PC-9 (cell line): ENCODE measurements around the gene C16orf90. TPM values are rescaled to one million over a fixed set of nuclear protein-coding genes. Genes with fewer than 3 reads are reported as not detected.

ENCODE experiments used
- BruUV-seq: library from RNA; stranded (reverse); fragments of 400-500 nt; replicated peaks from 2 replicates; lab custom pipeline; 2021; lab: Mats Ljungman, UMichigan
- CTCF ChIA-PET: fragments of 300-600 bp; sonication (Branson Sonifier 250); formaldehyde crosslinking; loops from one replicate; lab custom pipeline; 2022; ENCODE audit warnings: antibody characterized with exemption; lab: Charles Lee
- POLR2A ChIA-PET: fragments of 300-600 bp; sonication (Branson Sonifier 250); formaldehyde crosslinking; loops from one replicate; lab custom pipeline; 2022; ENCODE audit warnings: antibody characterized with exemption; ENCODE audit not compliant: unreplicated experiment; lab: Charles Lee
- DNase-seq, 2 experiments: peaks; one replicate each; pipeline versions ENCODE4 v3.0.0 to v3.0.0-alpha.2; 2015 to 2022; ENCODE audit warnings: mixed read lengths in 1 of 2
- H2AFZ ChIP-seq: fragments of 200-600 bp; sonication (generic); 2 replicates; pipeline ENCODE4 v1.8.1; 2017; ENCODE audit warnings: antibody characterized with exemption
- H3F3A ChIP-seq: fragments of 200-600 bp; sonication (generic); 2 replicates; pipeline ENCODE4 v1.8.1; 2017; ENCODE audit warnings: antibody characterized with exemption, mild to moderate bottlenecking, low read depth; ENCODE audit not compliant: insufficient read depth
- H3K27ac ChIP-seq: fragments of 200-600 bp; sonication (generic); 2 replicates; pipeline ENCODE4 v1.6.1; 2016; ENCODE audit warnings: mixed run types
- H3K27me3 ChIP-seq: fragments of 200-600 bp; sonication (generic); 2 replicates; pipeline ENCODE4 v1.6.1; 2016; ENCODE audit warnings: low read depth, mixed run types; ENCODE audit not compliant: insufficient read depth
- H3K36me3 ChIP-seq: fragments of 200-600 bp; sonication (generic); 2 replicates; pipeline ENCODE4 v1.6.1; 2016; ENCODE audit warnings: low read depth, mixed run types
- H3K4me1 ChIP-seq: fragments of 200-600 bp; sonication (generic); replicated peaks from 2 replicates; pipeline ENCODE4 v1.6.1; 2016; ENCODE audit warnings: mixed run types; ENCODE audit not compliant: insufficient read depth
- H3K4me2 ChIP-seq: fragments of 200-600 bp; sonication (generic); 2 replicates; pipeline ENCODE4 v1.6.1; 2017; ENCODE audit warnings: mixed run types
- H3K4me3 ChIP-seq: fragments of 200-600 bp; sonication (generic); 2 replicates; pipeline ENCODE4 v1.6.1; 2016; ENCODE audit warnings: mixed run types
- H3K79me2 ChIP-seq: fragments of 200-600 bp; sonication (generic); 2 replicates; pipeline ENCODE4 v1.6.1; 2017; ENCODE audit warnings: low read depth, mixed run types
- H3K9me2 ChIP-seq: fragments of 200-600 bp; sonication (generic); 2 replicates; pipeline ENCODE4 v1.8.1; 2017; ENCODE audit warnings: mild to moderate bottlenecking; ENCODE audit not compliant: insufficient read depth
- H3K9me3 ChIP-seq: fragments of 200-600 bp; sonication (generic); 2 replicates; pipeline ENCODE4 v1.8.1; 2016; ENCODE audit warnings: low read depth; ENCODE audit not compliant: insufficient read depth
- H4K20me1 ChIP-seq: fragments of 200-600 bp; sonication (generic); 2 replicates; pipeline ENCODE4 v1.8.1; 2017; ENCODE audit not compliant: insufficient read depth
- CTCF ChIP-seq: fragments of 200-600 bp; sonication (generic); conservative IDR thresholded peaks from 2 replicates; pipeline ENCODE4 v1.6.1; 2017; ENCODE audit warnings: mixed run types, antibody characterized with exemption, mild to moderate bottlenecking, moderate library complexity
- EZH2 ChIP-seq: fragments of 200-600 bp; sonication (generic); IDR thresholded peaks from 2 replicates; pipeline ENCODE4 v1.8.0; 2017; ENCODE audit warnings: antibody characterized with exemption, low read depth
- intact Hi-C: fragments of 100-400 bp; cut with micrococcal nuclease; formaldehyde crosslinking; loops from one replicate; pipeline ENCODE4 v1.10.0; 2022; ENCODE audit not compliant: unreplicated experiment
- total RNA-seq: library from RNA; stranded (reverse); gene quantifications from 2 replicates; pipeline ENCODE4 v1.2.3, GENCODE V29; 2021

C16orf90 gene
- total RNA-seq, 1 experiment from 2014 or later, result not detected

DNA sequence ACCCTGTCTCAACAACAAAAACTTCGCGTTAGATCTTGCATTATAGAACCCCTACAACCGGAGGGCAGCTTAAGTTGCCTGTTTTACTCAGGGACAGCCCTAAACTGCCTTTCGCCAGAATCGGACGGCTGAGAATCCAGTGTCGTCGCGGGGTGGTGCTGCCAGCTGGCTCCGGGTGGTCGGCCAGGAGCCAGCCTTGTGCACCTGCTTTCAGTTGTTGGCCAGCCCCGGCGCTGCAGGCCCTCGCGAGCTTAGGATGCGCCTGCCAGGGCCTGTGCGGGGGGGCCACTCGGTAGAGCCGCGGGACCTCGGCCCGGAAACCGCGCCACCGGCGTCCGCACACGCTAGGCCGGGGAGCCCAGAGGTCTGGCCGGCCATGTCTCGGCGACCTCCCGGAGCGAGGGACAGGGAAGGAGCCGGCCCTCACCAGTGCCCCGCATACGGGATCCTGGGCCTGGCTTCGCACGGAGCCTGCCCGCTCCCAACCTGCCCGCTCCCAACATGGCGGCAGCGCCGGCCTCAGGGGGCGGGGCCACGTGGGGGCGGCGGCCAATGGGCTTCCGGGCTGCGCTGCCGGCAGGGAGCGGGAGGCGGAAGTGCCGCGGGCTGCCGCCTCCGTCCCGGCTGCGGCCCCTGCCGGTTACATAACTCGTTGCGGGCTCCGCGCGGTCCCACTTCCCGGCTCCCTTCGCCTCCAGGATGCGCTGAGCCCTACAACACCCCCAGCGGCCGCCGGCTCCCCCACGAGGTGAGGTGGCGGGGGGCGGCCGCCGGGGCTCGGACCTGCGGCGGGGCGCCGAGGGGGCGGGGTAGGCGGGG, 37.6 kb downstream of the C16orf90 start:
- no peaks in the 10 kb centered on the region for H3K36me3 ChIP-seq
- H3K27me3 ChIP-seq, result no peaks in the 10 kb centered on the region
- peaks cover 11% of the 10 kb centered on the region; the same call in 1 of the 2 replicates for H3F3A ChIP-seq
- peak overlapping the region; percentile 88 for H2AFZ ChIP-seq
- peaks cover 35% of the 10 kb centered on the region for H4K20me1 ChIP-seq
- H3K9me2 ChIP-seq, result no peaks in the 10 kb centered on the region
- H3K79me2 ChIP-seq, result peaks cover 44% of the 10 kb centered on the region
- peak overlapping the region; percentile 98 for H3K4me2 ChIP-seq
- H3K27ac ChIP-seq, result peak overlapping the region; percentile 67
- H3K9me3 ChIP-seq, result no peaks in the 10 kb centered on the region
- ChIA-PET CTCF (no interaction called here), POLR2A (interaction anchor here (0.5 to 0.9 kb wide), 4 partner anchors 9 to 307 kb away, joined by 3 to 8 read pairs (median 3); no protein-coding TSS in a partner anchor)
- peak; percentile 68 to 92 for DNase-seq
- intact Hi-C loops, result loop anchor here (1.0 to 10.0 kb wide), 5 partner anchors 43 to 270 kb away; partner anchors contain the start of genes OR1F1, ZNF174 and ZSCAN32
- TF ChIP-seq CTCF (no peak; the same call in 1 of the 2 replicates), EZH2 (no peak)
- peaks cover 20% of the 10 kb centered on the region for H3K4me1 ChIP-seq
- H3K4me3 ChIP-seq, result peak overlapping the region; percentile 84
- TSS peak; percentile 82 for BruUV-seq

DNA sequence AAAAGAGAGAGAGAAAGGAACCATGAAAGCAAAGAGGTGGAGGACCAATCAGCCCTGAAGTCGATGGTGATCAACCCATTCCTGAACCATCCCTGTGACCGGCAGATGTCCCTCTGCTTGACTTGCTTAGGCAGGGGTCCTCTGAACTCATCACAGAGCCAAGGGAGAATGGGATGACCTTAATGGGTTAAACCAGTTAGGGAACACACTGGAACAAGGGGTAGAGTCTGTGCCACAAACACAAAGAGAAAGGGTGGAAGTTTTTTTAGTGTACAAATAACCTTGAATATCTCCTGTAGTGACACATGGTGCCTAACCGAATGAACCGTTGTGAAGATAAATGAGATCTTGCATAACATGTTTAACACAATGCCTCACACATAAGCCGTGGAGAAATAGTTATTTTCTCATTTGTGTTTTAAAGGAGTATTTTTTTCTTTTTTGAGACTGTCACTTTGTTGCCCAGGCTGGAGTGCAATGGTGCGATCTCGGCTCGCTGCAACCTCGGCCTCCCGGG, 40.6 kb downstream of the C16orf90 start:
- H2AFZ ChIP-seq, result no peak overlapping the region
- H3F3A ChIP-seq, result peaks cover 8% of the 10 kb centered on the region; the same call in 1 of the 2 replicates
- no peak overlapping the region for H3K4me3 ChIP-seq
- no peak overlapping the region for H3K27ac ChIP-seq
- no peaks in the 10 kb centered on the region; the same call in 1 of the 2 replicates for H3K9me3 ChIP-seq
- peaks cover 13% of the 10 kb centered on the region for H3K4me1 ChIP-seq
- H3K36me3 ChIP-seq, result no peaks in the 10 kb centered on the region
- peaks cover 15% of the 10 kb centered on the region for H3K79me2 ChIP-seq
- ChIA-PET CTCF (no interaction called here), POLR2A (no interaction called here)
- intact Hi-C loops, result loop anchor here (5.0 to 10.0 kb wide), 2 partner anchors 90 to 267 kb away; partner anchors contain the start of gene OR1F1
- H3K27me3 ChIP-seq, result no peaks in the 10 kb centered on the region
- H4K20me1 ChIP-seq, result peaks cover 10% of the 10 kb centered on the region
- no TSS peak for BruUV-seq
- DNase-seq, result no peak
- H3K9me2 ChIP-seq, result no peaks in the 10 kb centered on the region
- no peak for TF ChIP-seq CTCF
- no peak for TF ChIP-seq EZH2
- no peak overlapping the region for H3K4me2 ChIP-seq

GRCh38 chr16:3454093-3454492, 41.2 kb downstream of the C16orf90 start:
- intact Hi-C loops, result loop anchor here (10.0 kb wide), 1 partner anchor 89 kb away; no protein-coding TSS in a partner anchor
- H2AFZ ChIP-seq, result no peak overlapping the region
- H3K9me3 ChIP-seq, result no peaks in the 10 kb centered on the region; the same call in 1 of the 2 replicates
- peaks cover 4% of the 10 kb centered on the region; the same call in 1 of the 2 replicates for H4K20me1 ChIP-seq
- ChIA-PET POLR2A (interaction anchor here (0.7 kb wide), 1 partner anchor 203 kb away, joined by 6 read pairs; no protein-coding TSS in a partner anchor), CTCF (no interaction called here)
- H3K4me3 ChIP-seq, result no peak overlapping the region
- H3K36me3 ChIP-seq, result no peaks in the 10 kb centered on the region
- no peak overlapping the region for H3K27ac ChIP-seq
- no peak overlapping the region for H3K4me2 ChIP-seq
- no TSS peak for BruUV-seq
- H3K4me1 ChIP-seq, result peaks cover 7% of the 10 kb centered on the region
- H3K27me3 ChIP-seq, result no peaks in the 10 kb centered on the region
- no peaks in the 10 kb centered on the region for H3K9me2 ChIP-seq
- peaks cover 9% of the 10 kb centered on the region for H3K79me2 ChIP-seq
- DNase-seq, result peak in 1 of 2 experiments; percentile 58
- TF ChIP-seq EZH2, result no peak
- TF ChIP-seq CTCF, result no peak
- H3F3A ChIP-seq, result peaks cover 3% of the 10 kb centered on the region; the same call in 1 of the 2 replicates
